ENCODE results near the gene TLR2.

TLR2 gene

GRCh38 chr4:153728660-153729059, 44.6 kb downstream of the TLR2 start:
- H3K4me1 ChIP-seq: no peaks in the 10 kb centered on the region
- no peak overlapping the region for H3K4me3 ChIP-seq
- no peaks in the 10 kb centered on the region for H3K9me3 ChIP-seq
- DNase-seq (ENCODE audit: low spot score in 2 of 2): no peak
- no peaks in the 10 kb centered on the region for H3K36me3 ChIP-seq (replicated peaks)
- in situ Hi-C loops (cut with MboI; ENCODE audit: low sequenced_read_pairs): no loop called here
- no peaks in the 10 kb centered on the region for H3K27me3 ChIP-seq (ENCODE audit: low read depth)

DNA sequence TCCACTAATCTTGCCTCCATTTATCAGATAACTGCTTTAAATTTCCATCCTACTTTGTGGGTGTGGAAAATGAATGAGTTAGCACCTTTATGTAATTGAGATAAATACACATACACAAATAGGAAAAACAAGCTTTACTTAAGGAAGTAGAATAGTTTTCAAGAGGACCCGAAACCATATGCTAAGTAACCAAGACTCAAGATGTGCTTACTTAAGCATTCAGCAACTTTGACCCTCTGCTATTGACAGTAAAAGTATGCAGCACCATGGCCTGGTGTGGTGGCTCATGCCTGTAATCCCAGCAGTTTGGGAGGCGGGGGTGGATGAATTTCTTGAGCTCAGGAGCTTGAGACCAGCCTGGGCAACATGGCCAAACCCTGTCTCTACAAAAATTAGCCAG, 45.8 kb downstream of the TLR2 start:
- Histone ChIP-seq H3K4me3 (no peak overlapping the region), H3K9me3 (no peaks in the 10 kb centered on the region), H3K4me1 (no peaks in the 10 kb centered on the region), H3K27me3 (ENCODE audit: low read depth) (no peaks in the 10 kb centered on the region), H3K36me3 (replicated peaks) (no peaks in the 10 kb centered on the region)
- no peak for DNase-seq (ENCODE audit: low spot score in 2 of 2)
- in situ Hi-C loops (cut with MboI; ENCODE audit: low sequenced_read_pairs): no loop called here

DNA sequence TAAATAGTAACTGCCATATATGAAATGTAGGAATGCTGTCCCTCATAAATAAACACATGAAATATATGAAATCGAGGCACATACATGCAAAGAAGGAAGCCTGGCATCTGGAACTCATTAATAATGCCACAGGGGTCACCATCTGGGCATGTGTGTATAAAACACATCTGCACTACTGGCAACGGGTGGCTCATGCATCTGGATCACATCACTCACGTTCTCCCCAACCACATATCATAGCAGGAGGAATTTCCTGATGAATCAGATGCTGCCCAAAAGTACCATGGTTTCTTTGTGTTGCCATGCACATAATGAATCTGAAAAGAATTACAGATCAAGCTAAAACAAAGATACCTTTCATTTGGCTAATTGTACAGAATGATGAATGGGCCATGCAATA, 47.2 kb downstream of the TLR2 start:
- in situ Hi-C loops (cut with MboI; ENCODE audit: low sequenced_read_pairs): no loop called here
- no peaks in the 10 kb centered on the region for H3K27me3 ChIP-seq (ENCODE audit: low read depth)
- no peaks in the 10 kb centered on the region for H3K4me1 ChIP-seq

DNA sequence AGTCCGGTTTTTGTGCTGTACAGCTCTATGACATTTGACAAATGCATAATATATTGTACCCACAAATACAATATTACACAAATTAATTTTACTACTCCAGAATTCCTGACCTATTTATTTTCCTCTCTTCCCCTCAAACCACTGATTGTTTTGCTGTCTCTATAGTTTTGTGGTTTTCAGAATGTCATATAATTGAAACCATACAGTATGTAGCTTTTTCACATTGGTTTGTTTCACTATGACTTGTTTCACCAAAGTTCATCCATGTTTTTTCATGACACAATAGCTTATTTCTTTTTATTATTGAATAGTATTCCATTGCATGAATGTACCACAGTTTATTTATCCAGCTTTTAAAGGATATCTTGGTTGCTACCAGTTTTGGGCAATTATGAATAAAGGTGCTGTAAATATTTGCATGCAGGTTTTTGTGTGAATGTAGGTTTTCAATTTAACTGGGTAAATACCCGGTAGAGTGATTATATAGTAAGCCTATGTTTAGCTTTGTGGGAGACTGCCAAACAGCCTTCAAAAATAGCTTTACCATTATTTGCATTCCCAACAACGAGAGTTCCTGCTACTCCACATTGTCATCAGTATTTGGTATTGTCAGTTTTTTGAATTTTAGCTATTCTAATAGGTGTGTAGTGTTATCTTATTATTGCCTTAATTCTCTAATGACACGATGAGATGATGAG, 49.8 kb downstream of the TLR2 start:
- no peak overlapping the region for H3K4me3 ChIP-seq
- no peaks in the 10 kb centered on the region for H3K36me3 ChIP-seq (replicated peaks)
- no peak for DNase-seq (ENCODE audit: low spot score in 2 of 2)
- in situ Hi-C loops (cut with MboI; ENCODE audit: low sequenced_read_pairs): no loop called here
- H3K4me1 ChIP-seq: no peaks in the 10 kb centered on the region
- H3K27me3 ChIP-seq (ENCODE audit: low read depth): no peaks in the 10 kb centered on the region
- no peaks in the 10 kb centered on the region for H3K9me3 ChIP-seq

More for the DNA sequence above, 47.2 kb downstream of the TLR2 start:
- no peak overlapping the region for H3K4me3 ChIP-seq
- H3K36me3 ChIP-seq (replicated peaks): no peaks in the 10 kb centered on the region
- no peak for DNase-seq (ENCODE audit: low spot score in 2 of 2)
- no peaks in the 10 kb centered on the region for H3K9me3 ChIP-seq

- Histone ChIP-seq H3K4me3 (no peak overlapping the region), H3K9me3 (no peaks in the 10 kb centered on the region; the same call in 1 of the 2 replicates), H3K36me3 (replicated peaks) (no peaks in the 10 kb centered on the region), H3K4me1 (no peaks in the 10 kb centered on the region), H3K27me3 (ENCODE audit: low read depth) (no peaks in the 10 kb centered on the region)
- DNase-seq (ENCODE audit: low spot score in 2 of 2): no peak
- in situ Hi-C loops (cut with MboI; ENCODE audit: low sequenced_read_pairs): no loop called here
Observed at GRCh38 chr4:153735906-153736461, 51.9 kb downstream of the TLR2 start.

GRCh38 chr4:153741541-153741940, 57.5 kb downstream of the TLR2 start:
- in situ Hi-C loops (cut with MboI; ENCODE audit: low sequenced_read_pairs): no loop called here
- Histone ChIP-seq H3K36me3 (replicated peaks) (no peaks in the 10 kb centered on the region), H3K4me1 (no peaks in the 10 kb centered on the region), H3K27me3 (ENCODE audit: low read depth) (no peaks in the 10 kb centered on the region), H3K9me3 (no peaks in the 10 kb centered on the region; the same call in 1 of the 2 replicates), H3K4me3 (no peak overlapping the region)
- no peak for DNase-seq (ENCODE audit: low spot score in 2 of 2)

- Histone ChIP-seq H3K27me3 (ENCODE audit: low read depth) (no peaks in the 10 kb centered on the region), H3K36me3 (replicated peaks) (no peaks in the 10 kb centered on the region), H3K4me3 (no peak overlapping the region), H3K4me1 (no peaks in the 10 kb centered on the region), H3K9me3 (no peaks in the 10 kb centered on the region; the same call in 1 of the 2 replicates)
- in situ Hi-C loops (cut with MboI; ENCODE audit: low sequenced_read_pairs): no loop called here
- no peak for DNase-seq (ENCODE audit: low spot score in 2 of 2)
Observed at GRCh38 chr4:153745651-153746050, 61.6 kb downstream of the TLR2 start.

DNA sequence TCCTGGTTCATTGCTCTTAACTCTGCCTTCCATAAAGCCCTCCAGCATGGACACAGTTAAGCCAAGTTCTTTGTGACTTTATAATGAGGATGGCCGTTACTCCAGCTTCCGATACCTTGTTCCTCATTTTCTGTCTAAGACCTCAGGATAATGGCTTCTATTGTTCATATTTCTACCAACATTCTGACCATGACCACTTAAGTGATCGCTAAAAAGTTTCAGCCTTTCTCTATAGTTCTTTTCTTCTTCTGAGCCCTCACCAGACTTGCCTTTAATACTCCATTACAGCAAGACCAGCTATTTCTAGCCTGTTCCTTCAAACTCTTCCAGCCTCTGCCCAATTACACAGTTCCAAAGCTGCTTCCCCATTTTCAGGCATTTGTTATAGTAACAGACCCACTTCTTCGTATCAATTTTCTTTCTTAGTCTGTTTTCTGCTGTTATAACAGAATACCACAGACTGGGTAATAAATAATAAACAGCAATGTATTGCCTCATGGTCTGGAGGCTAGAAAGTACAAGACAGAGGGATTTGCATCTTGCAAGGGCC, 63.4 kb downstream of the TLR2 start:
- no peaks in the 10 kb centered on the region for H3K4me1 ChIP-seq
- in situ Hi-C loops (cut with MboI; ENCODE audit: low sequenced_read_pairs): no loop called here

GRCh38 chr4:153748378-153748777, 64.3 kb downstream of the TLR2 start:
- H3K36me3 ChIP-seq (replicated peaks): no peaks in the 10 kb centered on the region
- DNase-seq (ENCODE audit: low spot score in 2 of 2): no peak
- in situ Hi-C loops (cut with MboI; ENCODE audit: low sequenced_read_pairs): no loop called here
- H3K4me3 ChIP-seq: no peak overlapping the region
- no peaks in the 10 kb centered on the region for H3K27me3 ChIP-seq (ENCODE audit: low read depth)
- no peaks in the 10 kb centered on the region for H3K4me1 ChIP-seq
- no peaks in the 10 kb centered on the region for H3K9me3 ChIP-seq

More for the DNA sequence above, 63.4 kb downstream of the TLR2 start:
- H3K36me3 ChIP-seq (replicated peaks): no peaks in the 10 kb centered on the region
- H3K4me3 ChIP-seq: no peak overlapping the region
- H3K9me3 ChIP-seq: no peaks in the 10 kb centered on the region
- no peak for DNase-seq (ENCODE audit: low spot score in 2 of 2)
- no peaks in the 10 kb centered on the region for H3K27me3 ChIP-seq (ENCODE audit: low read depth)

DNA sequence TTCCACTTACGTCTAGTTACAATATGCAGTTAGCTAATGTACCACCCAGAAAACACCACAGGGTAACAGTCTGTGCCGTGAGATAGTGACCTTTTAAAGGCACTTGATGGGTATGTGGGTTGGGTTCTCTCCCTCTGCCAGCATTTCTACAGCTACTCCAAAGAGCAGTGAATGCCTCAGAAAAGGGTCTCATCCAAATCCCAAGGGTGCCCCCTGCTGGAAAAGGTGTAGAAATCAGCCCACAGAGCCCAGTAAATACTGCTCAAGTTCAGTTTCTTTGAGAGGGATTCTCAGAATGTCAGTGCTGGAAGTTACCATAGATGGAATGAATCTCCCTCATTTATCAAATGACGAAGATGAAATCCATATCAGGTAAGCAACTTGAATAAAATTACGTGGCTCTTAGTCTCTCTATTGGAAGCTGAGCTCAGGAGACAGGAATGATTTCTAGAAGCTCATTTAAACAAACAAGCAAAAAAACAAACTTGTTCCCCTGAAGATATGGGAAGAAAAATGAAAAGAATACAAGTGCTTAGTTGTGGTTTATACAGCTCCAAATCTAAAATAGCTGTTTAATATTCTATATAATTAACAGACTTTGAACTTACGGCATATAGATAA, 66.2 kb downstream of the TLR2 start:
- Histone ChIP-seq H3K9me3 (no peaks in the 10 kb centered on the region), H3K27me3 (ENCODE audit: low read depth) (no peaks in the 10 kb centered on the region), H3K4me3 (no peak overlapping the region), H3K4me1 (no peaks in the 10 kb centered on the region), H3K36me3 (replicated peaks) (no peaks in the 10 kb centered on the region)
- DNase-seq (ENCODE audit: low spot score in 2 of 2): peak; percentile 72 to 83
- in situ Hi-C loops (cut with MboI; ENCODE audit: low sequenced_read_pairs): no loop called here

DNA sequence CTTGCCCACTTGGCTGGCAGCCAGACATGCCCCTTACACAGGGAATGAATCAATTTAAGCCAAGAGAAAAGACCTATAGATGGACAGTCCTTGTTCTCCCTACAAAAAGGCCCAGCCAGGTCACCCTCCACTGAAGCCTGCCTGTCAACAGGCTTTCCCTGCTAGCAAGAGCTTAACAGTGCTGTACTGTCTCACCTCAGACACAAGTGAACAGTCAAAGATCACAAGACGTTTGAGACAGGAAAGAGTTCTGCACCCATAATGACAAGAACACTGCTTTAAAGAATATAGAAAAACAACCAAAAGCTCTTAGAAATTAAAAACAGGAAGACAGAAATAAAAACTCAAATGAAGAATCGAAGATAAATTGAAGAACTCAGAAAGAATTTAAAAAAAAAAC, 71.1 kb downstream of the TLR2 start:
- H3K4me1 ChIP-seq: no peaks in the 10 kb centered on the region
- no peaks in the 10 kb centered on the region for H3K36me3 ChIP-seq (replicated peaks)
- H3K9me3 ChIP-seq: no peaks in the 10 kb centered on the region
- in situ Hi-C loops (cut with MboI; ENCODE audit: low sequenced_read_pairs): no loop called here
- H3K4me3 ChIP-seq: no peak overlapping the region
- H3K27me3 ChIP-seq (ENCODE audit: low read depth): no peaks in the 10 kb centered on the region
- no peak for DNase-seq (ENCODE audit: low spot score in 2 of 2)

Data from HAP-1 (cell line).